HT1080 (cell line): ENCODE measurements around the gene STMND1. TPM values are rescaled to one million over a fixed set of nuclear protein-coding genes. Genes with fewer than 3 reads are reported as not detected.
A peak's percentile ranks its signal among the peaks of the same experiment; 100 is the strongest.

Source experiments
- DNase-seq: peaks from one replicate; pipeline ENCODE4 v3.0.0-alpha.2; 2015; ENCODE audit warnings: low read depth
- total RNA-seq: library from RNA; depleted of rRNA; stranded (reverse); fragments of >200 nt; shearing (Covaris generic); gene quantifications from 2 replicates; pipeline ENCODE4 v1.2.3, GENCODE V29; 2014

The STMND1 gene
- total RNA-seq, 1 experiment from 2014 or later, result not detected

DNA sequence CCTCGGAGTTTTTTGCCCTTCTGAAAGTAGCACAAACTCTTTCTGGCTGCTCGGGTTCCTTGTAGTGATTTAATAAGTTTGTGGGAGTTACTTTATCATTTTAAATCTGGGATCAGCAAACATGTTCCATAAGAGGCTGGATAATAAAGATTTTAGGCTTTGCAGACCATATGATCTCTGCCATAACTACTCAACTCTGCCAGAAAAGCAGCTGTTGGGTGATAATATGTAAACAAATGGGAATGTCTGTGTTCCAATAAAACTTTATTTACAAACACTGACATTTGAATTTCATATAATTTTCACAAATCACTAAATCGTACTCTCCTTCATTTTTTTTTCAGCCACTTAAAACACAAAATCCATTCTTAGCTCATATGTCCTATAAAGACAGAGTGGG, 3.9 kb upstream of the STMND1 start:
- DNase-seq, result no peak

DNA sequence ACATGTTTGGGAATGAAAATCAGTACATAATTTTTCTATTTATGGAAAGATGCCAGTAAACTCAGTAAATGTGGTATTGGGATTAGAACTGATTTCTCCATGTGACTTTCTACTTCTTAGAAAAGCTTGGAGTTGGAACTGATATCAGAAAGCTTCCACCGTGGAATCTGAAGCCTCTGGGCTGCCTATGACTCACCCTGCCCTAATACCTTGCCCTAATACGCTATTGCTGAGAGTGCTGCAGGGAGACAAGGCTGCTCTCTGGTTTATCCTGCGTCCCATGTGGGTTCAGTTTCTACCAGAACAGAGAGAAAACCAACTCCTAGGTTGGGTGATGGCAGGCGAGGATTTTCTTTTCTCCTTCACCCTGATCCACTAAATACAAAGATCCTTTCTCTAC, 3.3 kb upstream of the STMND1 start:
- DNase-seq, result peak; percentile 11

DNA sequence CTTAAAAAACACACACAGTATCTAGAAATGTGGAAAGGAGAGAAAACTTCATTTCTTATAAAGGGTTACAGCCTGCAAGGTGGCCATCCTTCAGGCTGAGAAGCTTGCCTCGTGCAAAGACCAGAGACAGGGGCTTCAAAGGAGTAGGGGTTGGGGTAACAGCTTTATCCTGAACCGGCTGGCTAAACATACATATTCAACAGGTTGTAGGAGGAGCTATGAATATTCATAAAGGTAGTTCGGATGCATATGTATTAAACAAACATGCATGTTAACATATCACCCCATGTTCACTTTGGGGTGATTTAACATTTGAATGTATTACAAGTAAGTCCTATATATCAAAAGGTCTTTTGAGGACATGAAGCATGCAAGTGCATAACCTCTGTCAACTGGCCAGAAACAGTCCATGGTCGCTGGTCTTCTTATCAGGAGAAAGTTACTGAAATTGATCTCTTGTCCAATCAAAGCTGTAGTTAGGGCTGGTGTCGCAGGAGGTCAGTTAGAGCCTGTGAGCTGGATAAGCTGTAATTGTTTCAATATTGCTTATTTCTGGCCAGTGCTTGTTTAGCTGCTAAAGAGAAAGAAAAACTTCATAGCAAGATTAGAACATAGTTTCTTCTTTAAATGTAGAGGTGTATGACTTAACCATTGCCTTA, 2.3 kb upstream of the STMND1 start:
- no peak for DNase-seq

DNA sequence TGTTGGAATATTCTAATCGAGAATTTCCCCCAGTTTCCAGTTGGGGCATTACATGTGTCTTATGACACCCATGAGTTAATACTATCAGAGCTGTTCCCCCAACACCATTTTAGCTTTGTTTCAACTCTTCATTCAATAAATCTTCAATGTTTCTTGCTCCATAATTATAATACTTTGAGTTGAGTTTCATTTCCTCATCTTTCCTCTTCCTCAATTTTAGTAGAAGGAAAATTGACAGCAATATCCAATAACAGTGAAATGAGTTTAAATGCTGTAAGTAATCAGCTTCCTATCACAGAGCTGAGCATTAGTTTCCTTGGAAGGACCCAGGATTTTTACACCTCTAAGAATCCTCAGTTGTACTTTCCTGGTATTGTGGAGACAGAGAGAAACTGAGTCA, 1.0 kb upstream of the STMND1 start:
- no peak for DNase-seq

DNA sequence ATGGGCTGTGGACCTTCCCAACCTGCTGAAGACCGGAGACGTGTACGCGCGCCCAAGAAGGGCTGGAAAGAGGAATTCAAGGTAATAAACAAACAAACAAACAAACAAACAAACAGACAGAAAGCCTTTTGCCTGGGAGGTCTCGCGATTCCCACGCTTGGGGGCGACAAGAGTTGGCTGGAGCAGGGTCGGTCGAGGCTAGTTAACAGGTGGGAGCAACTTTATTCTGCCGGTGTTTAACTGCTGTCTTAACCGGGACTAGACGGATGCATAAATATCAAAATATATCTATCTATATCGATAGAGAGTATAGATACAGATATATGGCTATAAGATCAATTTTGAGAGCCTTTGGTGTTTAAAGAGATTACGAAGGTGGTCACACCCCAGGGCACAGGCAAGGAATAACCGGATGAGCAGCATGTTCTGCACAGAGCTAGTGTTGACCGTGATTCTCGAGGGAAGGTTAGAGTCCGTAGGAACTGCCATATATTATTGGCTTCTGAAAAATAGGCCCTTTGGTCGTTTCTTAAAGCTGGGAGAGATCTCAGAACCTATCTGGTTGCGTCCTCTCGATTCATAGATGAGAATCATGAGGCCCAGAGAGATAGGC, 514 bp downstream of the STMND1 start:
- DNase-seq, result no peak

DNA sequence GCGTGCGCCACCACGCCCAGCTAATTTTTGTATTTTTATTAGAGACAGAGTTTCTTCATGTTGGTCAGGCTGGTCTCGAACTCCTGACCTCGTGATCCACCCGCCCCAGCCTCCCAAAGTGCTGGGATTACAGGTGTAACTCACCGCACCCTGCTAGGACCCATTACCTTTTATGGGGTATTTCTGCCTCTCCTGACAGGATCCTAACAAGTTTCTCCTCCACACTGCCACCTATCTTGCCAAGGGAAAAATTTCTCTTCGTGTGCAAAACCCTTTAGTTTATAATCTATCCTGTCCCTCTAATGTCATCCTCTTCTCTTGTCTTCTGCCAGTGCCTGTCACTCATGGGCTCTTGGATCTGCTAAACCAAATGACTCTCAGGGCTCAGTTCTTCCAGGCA, 1.9 kb downstream of the STMND1 start:
- DNase-seq, result no peak

DNA sequence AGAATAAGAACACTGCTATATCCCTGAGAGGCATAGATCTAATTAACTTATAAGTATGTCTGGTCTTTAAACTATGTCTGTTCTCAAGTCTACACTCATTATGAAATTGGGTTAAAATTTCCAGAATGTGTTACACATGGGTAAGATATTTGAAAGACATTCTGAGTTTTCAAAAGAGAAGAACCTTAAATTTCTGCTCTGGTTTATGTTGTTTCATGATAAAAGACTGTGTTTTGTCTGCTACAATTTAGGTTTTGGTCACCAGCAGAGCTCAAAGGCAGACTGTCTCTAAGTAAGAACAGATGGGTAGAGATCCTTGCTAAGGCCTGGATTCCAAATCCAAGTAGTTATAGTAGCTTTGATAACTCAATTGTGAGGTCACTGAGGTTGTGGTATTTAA, 6.0 kb downstream of the STMND1 start:
- DNase-seq, result no peak

DNA sequence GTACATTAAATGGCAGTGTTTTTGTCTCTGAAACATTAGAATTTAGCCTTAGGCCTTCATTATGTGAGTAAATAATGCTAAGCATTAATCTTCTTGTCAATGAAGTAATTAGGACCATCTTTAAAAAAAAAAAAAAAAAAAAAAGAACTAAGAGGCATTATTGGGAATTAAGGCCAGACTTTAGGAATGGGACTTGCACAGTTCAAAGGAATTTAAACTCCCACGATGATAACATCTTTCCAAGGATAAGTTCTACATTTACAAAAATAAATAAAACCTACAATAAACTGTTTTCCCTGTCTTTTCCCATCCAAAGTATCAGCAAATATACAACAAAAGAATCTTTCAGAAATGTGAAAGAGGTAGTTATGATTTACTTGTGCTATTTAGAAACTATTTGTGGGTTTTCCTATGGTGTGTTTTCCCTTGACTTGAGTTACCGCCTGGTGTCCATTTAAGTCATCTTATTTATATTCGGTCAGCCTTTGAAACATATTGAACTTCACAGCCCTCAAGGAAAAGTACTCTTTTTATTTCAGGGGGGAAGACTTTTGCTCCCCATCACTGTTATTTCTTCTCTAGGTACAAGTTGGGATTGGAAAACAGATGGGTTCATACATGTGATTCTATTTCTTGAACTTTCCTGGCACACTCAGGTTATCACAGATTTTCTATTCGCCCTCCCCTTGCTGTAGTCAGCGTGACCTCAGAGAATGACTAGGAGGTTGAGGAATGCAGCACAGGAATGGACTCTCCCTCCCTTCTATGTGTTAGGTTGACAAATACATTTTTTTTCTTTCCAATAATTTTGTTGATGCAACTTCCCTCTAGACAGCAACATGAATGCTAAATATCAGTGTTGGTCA, 13.6 kb downstream of the STMND1 start:
- peak; percentile 78 for DNase-seq

DNA sequence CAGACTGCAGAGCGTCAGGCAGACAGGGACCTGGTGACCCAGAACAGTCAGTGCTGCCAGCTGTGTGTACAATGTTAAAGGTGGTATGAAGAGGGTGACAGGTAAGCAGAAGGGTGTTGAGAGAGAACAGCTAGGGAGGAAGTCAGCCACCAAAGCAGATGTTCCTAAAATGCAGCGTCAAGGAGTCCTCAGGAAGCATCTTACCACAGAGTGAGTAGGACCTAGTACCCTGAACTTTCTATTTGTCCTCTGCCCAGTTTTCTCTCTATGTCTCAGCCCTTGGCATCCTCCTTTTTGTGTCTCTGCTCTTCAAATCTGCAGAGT, 14.2 kb downstream of the STMND1 start:
- DNase-seq, result no peak

DNA sequence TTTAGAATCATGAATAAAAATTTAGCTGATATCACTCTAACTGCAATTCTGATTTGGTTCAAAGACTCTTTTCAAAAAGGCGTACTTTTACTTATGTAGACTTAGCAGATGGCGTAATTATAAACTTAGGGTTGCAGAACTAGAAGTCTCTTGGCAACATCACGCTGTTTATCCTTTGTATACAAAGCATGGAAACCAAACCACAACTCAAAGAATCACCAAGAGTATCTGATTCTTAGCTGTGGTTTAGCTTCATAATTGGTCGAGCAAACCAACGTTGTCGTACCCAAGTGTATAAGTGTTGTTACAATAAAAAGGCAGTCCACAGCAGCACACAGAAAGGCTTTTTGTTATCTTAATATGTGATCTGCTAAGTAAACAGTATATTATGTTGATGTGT, 18.2 kb downstream of the STMND1 start:
- DNase-seq, result no peak

DNA sequence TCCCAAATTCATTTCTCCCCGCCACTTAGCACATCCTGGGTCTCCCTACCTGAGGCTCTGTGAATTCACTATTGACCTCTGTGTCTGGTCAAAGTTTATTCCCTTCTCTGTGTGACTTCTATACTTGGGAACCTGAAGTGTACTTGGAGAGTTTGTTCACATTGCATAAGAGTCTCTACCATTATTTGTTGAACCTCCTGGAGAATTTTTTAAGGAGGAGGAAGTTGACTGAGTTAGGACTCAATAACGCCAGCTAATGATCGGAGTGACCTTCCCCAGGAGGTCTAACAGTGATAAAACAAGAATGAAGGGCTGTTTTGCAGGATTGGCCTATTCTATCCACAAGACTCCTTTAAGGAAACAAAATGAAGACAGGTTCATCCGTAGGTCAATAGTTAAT, 23.6 kb downstream of the STMND1 start:
- no peak for DNase-seq

DNA sequence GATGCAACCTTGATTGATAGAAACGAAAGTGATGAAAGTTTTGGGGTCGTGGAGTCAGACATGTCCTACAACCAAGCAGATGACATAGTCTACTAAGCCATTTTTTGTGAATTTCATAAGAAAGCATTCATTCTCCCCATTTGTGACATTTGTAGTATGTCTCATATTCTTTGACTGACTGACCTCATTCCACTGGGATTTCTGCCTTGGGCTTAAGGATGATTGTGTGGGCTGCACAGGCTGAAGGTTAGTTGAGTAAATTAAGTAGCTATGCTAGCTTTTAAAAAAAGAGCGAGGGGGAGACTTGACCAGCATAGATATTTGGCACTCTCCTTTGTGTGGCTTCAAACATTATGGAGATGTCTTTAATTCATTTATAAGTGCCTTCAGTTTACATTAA, 28.9 kb downstream of the STMND1 start:
- DNase-seq, result no peak

DNA sequence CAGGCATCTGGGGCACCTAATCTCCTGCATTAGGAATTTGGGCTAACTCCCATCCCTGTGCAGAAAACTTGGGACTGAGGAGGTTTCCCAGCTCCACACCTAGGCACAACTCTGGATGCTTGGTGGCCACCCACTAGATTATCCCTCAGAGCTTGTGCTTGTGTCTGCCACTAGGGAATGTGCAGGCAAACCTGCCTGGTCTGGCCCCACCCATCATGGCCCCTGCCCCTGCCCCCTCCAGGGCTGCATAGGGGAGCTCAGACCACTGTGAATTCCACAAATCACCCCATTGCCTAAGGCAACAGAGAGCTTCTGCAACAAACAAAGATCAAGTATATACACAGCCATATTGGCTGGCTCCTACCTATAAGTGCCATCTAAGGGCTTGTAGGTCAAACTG, 31.1 kb downstream of the STMND1 start:
- DNase-seq, result no peak

DNA sequence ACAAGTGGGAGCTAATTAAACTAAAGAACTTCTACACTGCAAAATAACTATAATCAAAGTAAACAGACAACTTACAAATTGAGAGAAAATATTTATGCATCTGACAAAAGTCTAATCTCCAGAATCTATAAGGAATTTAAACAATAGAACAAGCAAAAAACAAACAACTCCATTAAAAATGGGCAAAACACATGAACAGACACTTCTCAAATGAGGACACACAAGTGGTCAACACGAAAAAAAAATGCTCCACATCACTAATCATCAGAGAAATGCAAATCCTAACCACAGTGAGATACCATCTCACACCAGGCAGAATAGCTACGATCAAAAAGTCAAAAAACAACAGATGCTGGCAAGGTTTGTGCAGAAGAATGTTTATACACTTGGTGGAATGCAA, 36.2 kb downstream of the STMND1 start:
- no peak for DNase-seq

DNA sequence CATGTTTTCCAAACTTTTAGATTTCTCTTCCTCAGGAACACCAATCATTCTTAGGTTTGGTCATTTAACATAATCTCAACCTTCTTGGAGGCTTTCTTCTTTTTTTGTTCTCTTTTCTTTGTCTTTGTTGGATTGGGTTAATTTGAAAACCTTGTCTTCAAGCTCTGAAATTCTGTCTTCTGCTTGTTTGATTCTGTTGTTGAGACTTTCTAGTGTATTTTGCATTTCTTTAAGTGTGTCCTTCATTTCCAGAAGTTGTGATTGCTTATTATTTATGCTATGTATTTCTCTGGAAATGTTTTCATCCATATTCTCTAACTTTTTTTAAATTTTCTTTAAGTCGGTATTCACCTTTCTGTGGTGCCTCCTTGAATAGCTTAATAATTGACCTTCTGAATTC, 42.2 kb downstream of the STMND1 start:
- DNase-seq, result no peak

DNA sequence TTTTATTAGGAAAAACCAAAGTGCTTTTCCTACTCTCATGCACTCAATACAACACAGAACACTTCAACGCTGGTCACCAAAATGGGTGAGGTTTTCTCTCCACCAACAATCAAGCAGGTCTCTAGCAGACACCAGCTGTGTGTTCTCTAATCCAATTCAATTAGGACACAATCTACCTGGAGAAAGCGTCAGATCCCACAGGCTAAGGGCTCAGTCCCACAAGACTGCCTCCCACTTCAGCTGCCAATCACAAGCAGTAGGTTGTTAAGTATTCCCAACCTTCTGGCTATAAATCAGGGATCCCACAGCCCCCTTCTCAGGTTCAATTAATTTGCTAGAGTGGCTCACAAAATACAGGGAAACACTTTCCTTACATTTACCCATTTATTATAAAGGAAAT, 47.7 kb downstream of the STMND1 start:
- no peak for DNase-seq

DNA sequence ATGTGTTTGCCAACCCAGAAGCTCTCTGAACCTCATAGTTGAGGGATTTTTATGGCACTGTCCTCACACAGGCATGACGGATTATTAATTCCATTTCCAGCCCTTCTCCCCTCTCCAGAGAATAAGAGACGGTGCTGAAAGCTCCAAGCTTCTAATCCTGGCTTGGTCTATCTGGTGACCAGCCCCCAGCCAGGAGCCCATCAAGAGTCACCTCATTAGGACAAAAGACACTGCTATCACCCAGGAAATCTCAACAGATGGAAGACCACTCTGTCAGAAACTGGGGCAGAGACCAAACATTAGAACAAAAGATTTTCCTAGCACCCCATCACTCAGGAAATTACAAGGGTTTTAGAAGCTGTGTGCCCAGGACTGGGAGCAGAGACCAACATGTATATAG, 48.2 kb downstream of the STMND1 start:
- DNase-seq, result no peak

DNA sequence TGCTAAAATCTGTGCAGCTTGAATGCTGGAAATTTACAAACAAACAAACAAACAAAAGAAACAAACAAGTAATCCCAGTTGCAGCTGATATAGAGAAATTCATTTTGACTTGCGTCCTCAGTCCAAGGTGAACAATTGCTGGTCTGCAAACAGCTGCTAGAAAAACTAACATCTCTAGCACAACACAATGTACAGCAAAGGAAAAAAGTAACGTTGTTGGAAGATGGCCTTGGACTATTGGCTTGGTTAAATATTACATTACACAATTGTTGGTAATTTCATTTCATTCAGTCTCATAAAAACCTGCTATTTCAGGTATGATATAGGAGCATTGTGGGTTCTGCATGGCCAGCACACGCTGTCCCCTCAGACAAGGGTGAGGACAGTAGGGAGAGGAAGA, 50.0 kb downstream of the STMND1 start:
- DNase-seq, result no peak

DNA sequence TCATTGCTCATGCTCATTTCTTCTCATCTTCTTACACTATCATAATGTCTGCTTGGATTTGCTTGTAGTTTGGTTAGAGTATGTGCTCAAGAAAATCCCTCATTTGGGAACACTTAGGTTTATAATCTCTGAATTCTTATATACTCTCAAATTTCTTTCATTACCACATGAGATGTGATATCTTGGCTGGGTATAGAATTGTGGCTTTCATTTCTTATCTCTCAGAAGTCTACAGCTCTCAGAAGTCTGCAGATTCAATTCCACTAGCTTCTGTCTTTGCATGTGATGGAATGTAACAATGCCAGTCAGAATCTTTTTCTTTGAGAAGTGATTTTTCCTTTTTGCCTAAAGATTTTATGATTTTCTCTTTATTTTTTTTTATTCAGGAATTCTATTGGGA, 50.9 kb downstream of the STMND1 start:
- no peak for DNase-seq

DNA sequence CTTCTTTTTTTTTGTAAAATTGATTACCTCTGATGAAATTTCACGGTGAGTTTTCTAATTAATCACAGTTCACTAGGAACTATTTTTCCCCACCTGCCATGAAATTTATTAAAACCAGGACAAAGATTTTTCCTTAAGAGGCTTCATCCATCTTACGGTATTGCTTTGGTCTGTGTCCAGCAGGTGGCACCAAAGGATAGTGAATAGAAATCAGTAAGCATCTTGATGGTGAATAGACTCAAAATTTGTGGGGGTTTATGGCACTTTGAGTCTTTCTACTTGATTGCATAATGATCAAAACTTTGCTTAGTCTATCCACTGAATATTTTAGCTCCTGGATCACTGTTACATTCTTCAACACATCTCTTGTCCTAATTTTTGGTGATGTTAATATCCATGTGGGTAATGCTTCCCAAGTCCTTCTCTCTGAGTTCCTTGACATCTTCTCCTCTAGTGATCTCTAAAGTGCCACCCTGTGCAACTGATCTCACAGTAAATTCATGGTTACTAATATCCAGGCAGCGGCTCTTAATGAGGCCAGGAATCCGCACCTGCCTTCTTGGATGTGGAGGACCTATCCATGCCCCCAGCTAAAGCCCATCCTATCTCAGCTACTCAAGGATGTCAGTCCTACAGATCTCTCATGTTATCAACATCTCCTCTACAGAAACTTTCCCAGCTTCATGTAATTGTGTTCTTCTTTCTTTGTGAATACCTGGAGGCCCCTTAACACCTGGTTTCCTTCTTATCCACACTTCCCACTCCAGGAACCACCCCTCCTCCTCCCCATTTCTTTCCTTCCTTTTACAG, 54.5 kb downstream of the STMND1 start:
- DNase-seq, result peak; percentile 36

DNA sequence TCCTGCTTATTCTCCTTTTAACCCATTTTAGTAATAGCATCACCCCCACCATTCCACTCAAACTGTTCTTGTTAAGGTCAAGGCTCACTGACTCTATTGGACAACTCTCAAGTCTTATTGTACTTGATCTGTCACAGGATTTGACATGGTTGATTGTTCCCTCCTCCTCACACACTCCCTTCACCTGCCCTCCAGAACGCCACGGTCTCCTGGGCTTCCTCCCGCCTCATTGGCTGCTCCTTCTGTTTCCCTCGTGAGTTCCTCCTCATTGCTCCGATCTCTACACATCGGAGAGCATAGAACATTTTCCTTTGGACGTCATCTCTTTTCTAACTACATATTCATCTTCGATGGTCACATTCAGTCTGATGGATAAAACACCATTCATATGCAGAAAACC, 55.1 kb downstream of the STMND1 start:
- no peak for DNase-seq

DNA sequence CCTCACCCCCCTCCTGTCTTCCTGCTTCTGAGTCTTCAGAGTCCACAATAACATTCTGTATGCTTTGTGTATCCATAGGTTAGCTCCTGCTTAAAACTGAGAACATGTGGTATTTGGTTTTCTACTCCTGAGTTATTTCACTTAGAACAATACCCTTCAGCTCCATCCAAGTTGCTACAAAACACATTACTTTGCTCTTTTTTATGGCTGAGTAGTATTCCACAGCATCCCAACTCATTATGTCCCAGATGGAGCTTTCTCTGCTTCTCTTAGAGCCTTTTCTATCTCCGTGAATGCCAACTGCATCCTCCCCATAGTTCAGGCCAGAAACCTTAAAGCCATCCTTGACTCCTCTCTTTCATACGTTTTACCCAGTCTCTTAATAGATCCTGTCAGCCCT, 55.8 kb downstream of the STMND1 start:
- no peak for DNase-seq
